GM12878 (cell line): ENCODE data around the gene RIMS1.

Experiments used
- ATF3 ChIP-seq: IDR thresholded peaks from 2 replicates; pipeline ENCODE4 v1.6.1; 2011; ENCODE audit warnings: low read depth, mild to moderate bottlenecking, low read length, moderate library complexity, borderline replicate concordance; ENCODE audit errors: extremely low read depth
- IRF3 ChIP-seq: fragments of 450-650 bp; IDR thresholded peaks from 2 replicates; pipeline ENCODE4 v1.6.1; 2014; ENCODE audit warnings: mild to moderate bottlenecking
- POLR2A ChIP-seq: IDR thresholded peaks from 2 replicates; pipeline ENCODE4 v1.6.1; 2011; ENCODE audit warnings: low read depth, mild to moderate bottlenecking, low read length
- POLR2AphosphoS5 ChIP-seq: IDR thresholded peaks from 2 replicates; pipeline ENCODE4 v1.6.1; 2011; ENCODE audit warnings: mild to moderate bottlenecking, low read length, inconsistent platforms
- RAD21 ChIP-seq: IDR thresholded peaks from 2 replicates; pipeline ENCODE4 v1.6.1; 2011; ENCODE audit warnings: mild to moderate bottlenecking, low read depth, low read length, moderate library complexity; ENCODE audit not compliant: insufficient read depth
- USF2 ChIP-seq: IDR thresholded peaks from 2 replicates; pipeline ENCODE4 v1.6.1; 2011; ENCODE audit warnings: low read depth, low read length, improper control_type of control experiment, borderline replicate concordance
- TF ChIP-seq, protein P1 (sequence below), 3 experiments: IDR thresholded peaks in 2 of 3; conservative IDR thresholded peaks in 1 of 3; 2 replicates each; pipeline ENCODE4 v1.5.1; 2011; ENCODE audit warnings: low read depth in 3 of 3, low read length in 3 of 3, mild to moderate bottlenecking in 3 of 3, control low read depth in 2 of 3, moderate library complexity in 2 of 3, inconsistent platforms in 1 of 3, mixed read lengths in 1 of 3; ENCODE audit not compliant: control insufficient read depth in 2 of 3, insufficient read depth in 1 of 3; ENCODE audit errors: extremely low read depth in 1 of 3

GRCh38 chr6:72032086-72032485 lies 145.7 kb downstream of the RIMS1 start:
- TF ChIP-seq, protein P1, sequence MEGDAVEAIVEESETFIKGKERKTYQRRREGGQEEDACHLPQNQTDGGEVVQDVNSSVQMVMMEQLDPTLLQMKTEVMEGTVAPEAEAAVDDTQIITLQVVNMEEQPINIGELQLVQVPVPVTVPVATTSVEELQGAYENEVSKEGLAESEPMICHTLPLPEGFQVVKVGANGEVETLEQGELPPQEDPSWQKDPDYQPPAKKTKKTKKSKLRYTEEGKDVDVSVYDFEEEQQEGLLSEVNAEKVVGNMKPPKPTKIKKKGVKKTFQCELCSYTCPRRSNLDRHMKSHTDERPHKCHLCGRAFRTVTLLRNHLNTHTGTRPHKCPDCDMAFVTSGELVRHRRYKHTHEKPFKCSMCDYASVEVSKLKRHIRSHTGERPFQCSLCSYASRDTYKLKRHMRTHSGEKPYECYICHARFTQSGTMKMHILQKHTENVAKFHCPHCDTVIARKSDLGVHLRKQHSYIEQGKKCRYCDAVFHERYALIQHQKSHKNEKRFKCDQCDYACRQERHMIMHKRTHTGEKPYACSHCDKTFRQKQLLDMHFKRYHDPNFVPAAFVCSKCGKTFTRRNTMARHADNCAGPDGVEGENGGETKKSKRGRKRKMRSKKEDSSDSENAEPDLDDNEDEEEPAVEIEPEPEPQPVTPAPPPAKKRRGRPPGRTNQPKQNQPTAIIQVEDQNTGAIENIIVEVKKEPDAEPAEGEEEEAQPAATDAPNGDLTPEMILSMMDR (IDR thresholded peaks at IDR 0.05 in 2 of 3, conservative IDR thresholded peaks at IDR 0.05 in 1 of 3; ENCODE audit: control insufficient read depth in 2 of 3, extremely low read depth in 1 of 3, insufficient read depth in 1 of 3, low read depth in 3 of 3, low read length in 3 of 3) = no peak
- TF ChIP-seq POLR2A (no peak), RAD21 (no peak), USF2 (no peak), POLR2AphosphoS5 (no peak), IRF3 (no peak), ATF3 (no peak)
